PFSK-1 (cell line): ENCODE data around the gene ANTXR1.

ENCODE experiments used
- FOXP2 ChIP-seq: optimal IDR thresholded peaks from 2 replicates; pipeline ENCODE3; 2011; ENCODE audit warnings: borderline replicate concordance, control low read depth, inconsistent platforms; ENCODE audit not compliant: insufficient read depth; ENCODE audit errors: extremely low read length, extremely low read depth
- POLR2AphosphoS5 ChIP-seq: IDR thresholded peaks from 2 replicates; pipeline ENCODE4 v1.6.1; 2012; ENCODE audit warnings: low read depth, mild to moderate bottlenecking, control low read depth, low read length, moderate library complexity
- SIN3A ChIP-seq: IDR thresholded peaks from 2 replicates; pipeline ENCODE4 v1.6.1; 2012; ENCODE audit warnings: mild to moderate bottlenecking, low read length, moderate library complexity, borderline replicate concordance; ENCODE audit not compliant: insufficient read depth
- TAF1 ChIP-seq: IDR thresholded peaks from 2 replicates; pipeline ENCODE4 v1.6.1; 2012; ENCODE audit warnings: low read length, control low read depth, borderline replicate concordance; ENCODE audit not compliant: insufficient read depth
- TF ChIP-seq, protein P1 (sequence below), 2 experiments: IDR thresholded peaks; 2 replicates each; pipeline versions ENCODE4 v1.6.1 to v1.8.0; 2011 to 2012; ENCODE audit warnings: low read depth in 2 of 2, low read length in 2 of 2, control low read depth in 1 of 2, inconsistent platforms in 1 of 2, mild to moderate bottlenecking in 1 of 2, moderate library complexity in 1 of 2; ENCODE audit not compliant: insufficient read depth in 1 of 2

The ANTXR1 gene

DNA sequence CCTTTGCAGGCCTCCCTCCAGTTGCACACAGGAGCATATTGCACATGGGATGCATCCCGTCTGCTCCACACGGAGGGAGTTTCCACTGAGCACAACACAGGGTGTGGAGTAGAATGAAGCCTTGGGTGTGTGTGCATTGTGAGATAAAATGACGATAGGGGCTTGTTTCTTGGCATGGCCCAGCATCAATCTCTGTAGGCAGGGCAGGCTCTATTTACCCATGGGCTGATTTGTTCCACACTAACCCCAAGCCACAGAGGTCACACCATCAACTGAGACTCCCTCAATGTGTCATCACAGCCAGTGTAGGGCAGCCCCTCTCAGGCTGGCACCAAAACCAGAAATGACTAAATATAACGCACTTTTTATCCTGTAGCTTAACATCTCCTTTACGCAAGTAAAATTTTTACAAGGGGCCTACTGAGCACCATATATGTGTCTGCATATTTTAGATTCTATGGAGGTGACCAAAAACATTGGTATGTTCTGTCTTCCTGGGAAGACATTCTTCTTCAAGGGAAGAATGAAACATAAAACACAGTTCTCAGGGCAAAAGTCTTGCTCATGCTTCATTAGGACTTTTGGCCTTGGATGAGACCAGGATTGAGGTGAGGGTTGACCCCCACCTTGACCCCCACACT, 41.3 kb upstream of the ANTXR1 start:
- no peak for TF ChIP-seq SIN3A
- TF ChIP-seq POLR2AphosphoS5, result no peak
- no peak for TF ChIP-seq TAF1
- TF ChIP-seq FOXP2, result no peak
- TF ChIP-seq, protein P1, sequence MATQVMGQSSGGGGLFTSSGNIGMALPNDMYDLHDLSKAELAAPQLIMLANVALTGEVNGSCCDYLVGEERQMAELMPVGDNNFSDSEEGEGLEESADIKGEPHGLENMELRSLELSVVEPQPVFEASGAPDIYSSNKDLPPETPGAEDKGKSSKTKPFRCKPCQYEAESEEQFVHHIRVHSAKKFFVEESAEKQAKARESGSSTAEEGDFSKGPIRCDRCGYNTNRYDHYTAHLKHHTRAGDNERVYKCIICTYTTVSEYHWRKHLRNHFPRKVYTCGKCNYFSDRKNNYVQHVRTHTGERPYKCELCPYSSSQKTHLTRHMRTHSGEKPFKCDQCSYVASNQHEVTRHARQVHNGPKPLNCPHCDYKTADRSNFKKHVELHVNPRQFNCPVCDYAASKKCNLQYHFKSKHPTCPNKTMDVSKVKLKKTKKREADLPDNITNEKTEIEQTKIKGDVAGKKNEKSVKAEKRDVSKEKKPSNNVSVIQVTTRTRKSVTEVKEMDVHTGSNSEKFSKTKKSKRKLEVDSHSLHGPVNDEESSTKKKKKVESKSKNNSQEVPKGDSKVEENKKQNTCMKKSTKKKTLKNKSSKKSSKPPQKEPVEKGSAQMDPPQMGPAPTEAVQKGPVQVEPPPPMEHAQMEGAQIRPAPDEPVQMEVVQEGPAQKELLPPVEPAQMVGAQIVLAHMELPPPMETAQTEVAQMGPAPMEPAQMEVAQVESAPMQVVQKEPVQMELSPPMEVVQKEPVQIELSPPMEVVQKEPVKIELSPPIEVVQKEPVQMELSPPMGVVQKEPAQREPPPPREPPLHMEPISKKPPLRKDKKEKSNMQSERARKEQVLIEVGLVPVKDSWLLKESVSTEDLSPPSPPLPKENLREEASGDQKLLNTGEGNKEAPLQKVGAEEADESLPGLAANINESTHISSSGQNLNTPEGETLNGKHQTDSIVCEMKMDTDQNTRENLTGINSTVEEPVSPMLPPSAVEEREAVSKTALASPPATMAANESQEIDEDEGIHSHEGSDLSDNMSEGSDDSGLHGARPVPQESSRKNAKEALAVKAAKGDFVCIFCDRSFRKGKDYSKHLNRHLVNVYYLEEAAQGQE (IDR thresholded peaks at IDR 0.05; ENCODE audit: insufficient read depth in 1 of 2, low read depth in 2 of 2, low read length in 2 of 2), result no peak

DNA sequence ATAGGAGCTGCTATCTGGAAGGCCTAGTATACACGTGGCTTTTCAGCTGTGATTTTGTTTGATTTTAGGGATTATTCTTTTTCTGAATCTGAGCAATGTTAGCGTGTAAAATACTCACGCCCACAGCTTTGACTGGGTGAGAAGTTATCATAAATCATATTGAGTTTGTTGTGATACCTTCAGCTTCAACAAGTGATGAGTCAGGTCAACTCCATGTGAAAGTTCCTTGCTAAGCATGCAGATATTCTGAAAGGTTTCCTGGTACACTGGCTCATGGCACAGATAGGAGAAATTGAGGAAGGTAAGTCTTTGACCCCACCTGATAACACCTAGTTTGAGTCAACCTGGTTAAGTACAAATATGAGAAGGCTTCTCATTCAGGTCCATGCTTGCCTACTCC, 38.7 kb upstream of the ANTXR1 start, which contains the start of gene GKN1:
Gene GKN1 (plus strand): TSS at position 386 of the 400 bp plus-strand sequence. CDS start 42 bp downstream, outside the sequence.
- TF ChIP-seq POLR2AphosphoS5 (no peak), TAF1 (no peak), SIN3A (no peak), FOXP2 (no peak)
- TF ChIP-seq, protein P1 (IDR thresholded peaks at IDR 0.05; ENCODE audit: insufficient read depth in 1 of 2, low read depth in 2 of 2, low read length in 2 of 2), result no peak

DNA sequence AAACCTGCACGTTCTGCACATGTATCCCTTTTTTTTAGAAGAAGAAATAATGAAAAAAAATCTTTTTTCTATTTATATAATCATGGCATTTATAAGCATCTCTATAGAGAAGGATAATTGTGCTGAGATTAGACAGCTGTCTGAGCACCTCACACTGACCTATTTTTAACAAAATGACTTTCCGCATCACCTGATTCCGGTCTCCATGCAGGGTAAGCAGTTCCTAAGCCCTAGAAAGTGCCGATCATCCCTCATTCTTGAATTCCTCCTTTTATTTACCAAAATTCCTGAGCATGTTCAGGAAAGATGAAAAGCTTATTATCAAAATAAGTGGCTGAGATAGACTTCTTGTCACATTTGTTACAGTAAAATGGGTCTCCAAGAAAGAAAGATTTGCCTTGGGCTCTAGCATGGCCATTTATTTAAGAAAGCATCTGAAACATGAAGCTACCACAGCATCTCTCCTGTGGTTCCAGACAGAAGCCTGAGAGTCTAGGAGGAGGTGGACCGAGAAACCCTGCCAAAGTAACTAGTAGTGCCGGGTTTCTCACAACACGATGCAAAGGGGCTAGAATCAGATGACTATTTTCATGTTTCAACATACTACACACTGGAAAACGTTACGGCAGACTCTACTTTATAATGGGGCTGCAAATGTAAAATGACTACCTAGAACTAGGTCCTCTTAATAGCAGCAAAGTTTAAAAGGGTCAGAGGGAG, 37.9 kb upstream of the ANTXR1 start:
- TF ChIP-seq, protein P1 (IDR thresholded peaks at IDR 0.05; ENCODE audit: insufficient read depth in 1 of 2, low read depth in 2 of 2, low read length in 2 of 2), result no peak
- TF ChIP-seq POLR2AphosphoS5, result no peak
- TF ChIP-seq TAF1, result no peak
- TF ChIP-seq SIN3A, result no peak
- TF ChIP-seq FOXP2, result no peak

DNA sequence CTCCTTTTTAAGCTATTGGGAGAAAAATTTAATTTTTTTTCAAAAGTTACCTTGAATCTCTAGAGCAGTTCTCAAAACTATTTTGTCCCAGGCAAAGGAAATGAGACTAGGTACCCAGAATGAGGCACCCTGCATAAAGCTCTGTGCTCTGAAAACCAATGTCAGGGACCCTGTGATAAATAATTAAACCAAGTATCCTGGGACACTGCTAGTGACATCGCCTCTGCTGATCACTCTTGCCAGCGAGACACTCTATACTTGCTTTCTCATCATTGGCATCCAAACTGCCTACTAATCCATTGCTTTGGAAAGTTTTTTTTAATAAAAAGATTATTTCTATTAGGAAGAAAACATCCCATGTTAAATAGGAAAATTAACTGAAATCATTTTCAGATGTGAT, 37.1 kb upstream of the ANTXR1 start:
- TF ChIP-seq TAF1, result no peak
- TF ChIP-seq SIN3A, result no peak
- no peak for TF ChIP-seq FOXP2
- TF ChIP-seq, protein P1 (IDR thresholded peaks at IDR 0.05; ENCODE audit: insufficient read depth in 1 of 2, low read depth in 2 of 2, low read length in 2 of 2), result no peak
- no peak for TF ChIP-seq POLR2AphosphoS5

DNA sequence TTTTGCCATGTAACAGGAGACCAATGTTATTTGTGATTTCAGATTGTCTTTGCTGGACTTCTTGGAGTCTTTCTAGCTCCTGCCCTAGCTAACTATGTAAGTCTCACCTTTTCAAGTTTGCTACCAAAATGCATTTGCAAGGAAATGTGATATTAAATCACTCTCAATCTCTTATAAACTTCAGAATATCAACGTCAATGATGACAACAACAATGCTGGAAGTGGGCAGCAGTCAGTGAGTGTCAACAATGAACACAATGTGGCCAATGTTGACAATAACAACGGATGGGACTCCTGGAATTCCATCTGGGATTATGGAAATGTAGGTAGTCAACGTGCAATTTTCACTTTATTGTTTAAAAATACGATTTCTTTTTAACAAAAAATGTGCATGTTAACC, 35.5 kb upstream of the ANTXR1 start:
- no peak for TF ChIP-seq FOXP2
- TF ChIP-seq SIN3A, result no peak
- TF ChIP-seq, protein P1 (IDR thresholded peaks at IDR 0.05; ENCODE audit: insufficient read depth in 1 of 2, low read depth in 2 of 2, low read length in 2 of 2), result no peak
- no peak for TF ChIP-seq POLR2AphosphoS5
- TF ChIP-seq TAF1, result no peak
